MCF 10A (cell line): ENCODE results near the gene CCDC24. TPM values are rescaled to one million over a fixed set of nuclear protein-coding genes. Genes with fewer than 3 reads are reported as not detected.
A peak's percentile ranks its signal among the peaks of the same experiment; 100 is the strongest.

ENCODE experiments used
- BruUV-seq: library from RNA; stranded (reverse); fragments of 400-500 nt; replicated peaks from 2 replicates; lab custom pipeline; 2021; lab: Mats Ljungman, UMichigan
- CTCF ChIA-PET: fragments of 300-600 bp; sonication (Branson Sonifier 250); formaldehyde crosslinking; extraction: SDS; loops from one replicate; lab custom pipeline; 2021; ENCODE audit warnings: antibody characterized with exemption, inconsistent platforms; lab: Yijun Ruan, JAX
- POLR2A ChIA-PET: fragments of 300-600, 350-650 bp; sonication (Branson Sonifier 250); formaldehyde crosslinking; extraction: SDS; loops from one replicate; lab custom pipeline; 2020; ENCODE audit warnings: antibody characterized with exemption, inconsistent platforms; lab: Yijun Ruan, JAX
- DNase-seq: peaks from one replicate; pipeline ENCODE4 v3.0.0-alpha.2; 2018; ENCODE audit not compliant: unreplicated experiment
- H3K27ac Mint-ChIP-seq: one replicate; pipeline ENCODE4 v1.8.0; 2022; ENCODE audit warnings: mild to moderate bottlenecking, low read depth, mixed read lengths; ENCODE audit not compliant: unreplicated experiment
- H3K27me3 Mint-ChIP-seq: one replicate; pipeline ENCODE4 v1.8.0; 2022; ENCODE audit warnings: mixed read lengths; ENCODE audit not compliant: insufficient read depth, unreplicated experiment
- H3K36me3 Mint-ChIP-seq: one replicate; pipeline ENCODE4 v1.8.0; 2022; ENCODE audit warnings: mild to moderate bottlenecking, moderate library complexity, mixed read lengths; ENCODE audit not compliant: insufficient read depth, unreplicated experiment
- H3K4me1 Mint-ChIP-seq: one replicate; pipeline ENCODE4 v1.8.0; 2022; ENCODE audit warnings: mixed read lengths; ENCODE audit not compliant: insufficient read depth, unreplicated experiment
- H3K4me3 Mint-ChIP-seq: one replicate; pipeline ENCODE4 v1.8.0; 2022; ENCODE audit warnings: mild to moderate bottlenecking, moderate library complexity, mixed read lengths; ENCODE audit not compliant: unreplicated experiment
- H3K9me3 Mint-ChIP-seq: one replicate; pipeline ENCODE4 v1.8.0; 2022; ENCODE audit warnings: mixed read lengths; ENCODE audit not compliant: unreplicated experiment
- CTCF ChIP-seq: fragments of 200-600 bp; IDR thresholded peaks from one replicate; pipeline ENCODE4 v1.8.0; 2022; ENCODE audit warnings: antibody characterized with exemption, mild to moderate bottlenecking; ENCODE audit not compliant: unreplicated experiment
- intact Hi-C: fragments of 100-400 bp; cut with micrococcal nuclease; formaldehyde crosslinking; loops from 2 replicates; pipeline ENCODE4 v1.14.1; 2022
- total RNA-seq: library from RNA; stranded (reverse); gene quantifications from 2 replicates; pipeline ENCODE4 v1.2.3, GENCODE V29; 2022

The CCDC24 gene
- total RNA-seq, 1 experiment from 2014 or later, result 4.8 TPM

GRCh38 chr1:43970502-43970901, 20.9 kb upstream of the CCDC24 start:
- ChIA-PET POLR2A (interaction anchor here (0.6 to 3.9 kb wide), 5 partner anchors 9 to 321 kb away, joined by 3 to 28 read pairs (median 5); partner anchors contain the start of genes IPO13, KDM4A and ST3GAL3), CTCF (interaction anchor here (0.8 to 1.9 kb wide), 6 partner anchors 22 to 66 kb away, joined by 3 to 8 read pairs (median 4); partner anchors contain the start of gene IPO13)
- Mint-ChIP-seq H3K27ac (peak overlapping the region; percentile 74), H3K9me3 (no peaks in the 10 kb centered on the region), H3K36me3 (peaks cover 12% of the 10 kb centered on the region), H3K27me3 (no peaks in the 10 kb centered on the region), H3K4me1 (peaks cover 10% of the 10 kb centered on the region), H3K4me3 (peak overlapping the region; percentile 98)
- intact Hi-C loops, result no loop called here
- no TSS peak for BruUV-seq
- no peak for TF ChIP-seq CTCF
- DNase-seq, result no peak

- TF ChIP-seq CTCF, result no peak
- ChIA-PET CTCF (interaction anchor here (0.9 to 2.6 kb wide), 6 partner anchors 23 to 207 kb away, joined by 3 to 8 read pairs (median 5); partner anchors contain the start of gene IPO13), POLR2A (interaction anchor here (0.6 to 3.9 kb wide), 5 partner anchors 9 to 321 kb away, joined by 3 to 28 read pairs (median 5); partner anchors contain the start of genes IPO13, KDM4A and ST3GAL3)
- Mint-ChIP-seq H3K27me3 (no peaks in the 10 kb centered on the region), H3K27ac (no peak overlapping the region), H3K36me3 (peaks cover 12% of the 10 kb centered on the region), H3K9me3 (no peaks in the 10 kb centered on the region), H3K4me3 (peak overlapping the region; percentile 98), H3K4me1 (peaks cover 10% of the 10 kb centered on the region)
- intact Hi-C loops, result no loop called here
- BruUV-seq, result no TSS peak
- no peak for DNase-seq
These were observed 20.5 kb upstream of the CCDC24 start for GRCh38 chr1:43970911-43971310.

DNA sequence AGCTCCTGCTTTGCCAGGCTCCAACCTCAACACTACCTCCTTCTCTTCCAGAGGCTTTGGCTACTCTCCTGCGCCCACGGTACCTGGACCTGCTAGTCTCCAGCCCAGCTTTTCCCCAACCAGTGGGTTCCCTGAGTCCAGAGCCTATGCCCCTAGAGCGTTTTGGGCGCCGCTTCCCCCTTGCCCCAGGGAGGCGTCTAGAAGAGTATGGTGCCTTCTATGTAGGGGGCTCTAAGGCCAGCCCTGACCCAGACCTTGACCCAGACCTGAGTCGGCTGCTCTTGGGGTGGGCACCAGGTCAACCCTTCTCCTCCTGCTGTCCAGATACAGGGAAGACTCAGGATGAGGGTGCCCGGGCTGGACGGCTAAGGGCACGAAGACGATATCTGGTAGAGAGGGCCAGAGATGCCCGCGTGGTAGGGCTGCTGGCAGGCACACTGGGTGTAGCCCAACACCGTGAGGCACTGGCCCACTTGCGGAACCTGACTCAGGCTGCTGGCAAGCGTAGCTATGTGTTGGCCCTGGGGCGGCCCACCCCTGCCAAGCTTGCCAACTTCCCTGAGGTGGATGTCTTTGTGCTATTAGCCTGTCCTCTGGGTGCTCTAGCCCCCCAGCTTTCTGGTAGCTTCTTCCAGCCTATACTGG, 19.9 kb upstream of the CCDC24 start:
- Mint-ChIP-seq H3K36me3 (peaks cover 16% of the 10 kb centered on the region), H3K27ac (no peak overlapping the region), H3K27me3 (no peaks in the 10 kb centered on the region), H3K4me1 (peaks cover 11% of the 10 kb centered on the region), H3K9me3 (no peaks in the 10 kb centered on the region), H3K4me3 (peak overlapping the region; percentile 98)
- no peak for TF ChIP-seq CTCF
- ChIA-PET CTCF (interaction anchor here (0.9 to 2.6 kb wide), 6 partner anchors 23 to 208 kb away, joined by 3 to 9 read pairs (median 6); no protein-coding TSS in a partner anchor), POLR2A (interaction anchor here (1.0 to 3.9 kb wide), 2 partner anchors 24 to 322 kb away, joined by 4 to 28 read pairs; partner anchors contain the start of genes IPO13 and KDM4A)
- BruUV-seq, result no TSS peak
- no peak for DNase-seq
- intact Hi-C loops, result no loop called here

DNA sequence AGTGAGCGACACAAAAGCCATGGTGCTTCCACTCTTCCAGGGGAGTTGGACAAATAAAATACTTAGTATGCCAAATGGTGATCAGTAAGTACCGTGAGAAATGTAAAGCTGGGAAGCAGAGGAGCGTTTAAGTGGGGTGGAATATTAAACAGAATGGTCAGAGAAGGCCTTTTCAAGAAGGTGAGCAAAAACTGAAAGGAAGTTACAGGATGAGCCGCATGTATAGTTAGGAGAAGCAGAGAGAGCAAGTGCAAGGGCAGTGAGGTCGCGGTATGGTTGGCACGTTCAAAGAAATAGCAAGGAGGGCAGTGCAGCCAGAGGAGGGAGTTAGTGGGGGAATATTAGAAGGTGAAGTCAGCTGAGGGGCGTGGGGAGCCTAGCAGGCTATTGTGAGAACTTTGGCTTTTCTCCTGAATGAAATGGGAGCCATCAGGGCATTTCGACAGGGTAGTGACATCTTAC, 17.4 kb upstream of the CCDC24 start:
- Mint-ChIP-seq H3K9me3 (no peaks in the 10 kb centered on the region), H3K36me3 (peaks cover 29% of the 10 kb centered on the region), H3K4me1 (peaks cover 35% of the 10 kb centered on the region), H3K4me3 (peak overlapping the region; percentile 94), H3K27me3 (no peaks in the 10 kb centered on the region), H3K27ac (peak overlapping the region; percentile 94)
- BruUV-seq, result no TSS peak
- intact Hi-C loops, result no loop called here
- CTCF ChIA-PET, result interaction anchor here (0.6 to 1.2 kb wide), 2 partner anchors 31 to 441 kb away, joined by 3 read pairs; no protein-coding TSS in a partner anchor
- no peak for TF ChIP-seq CTCF
- no peak for DNase-seq
- POLR2A ChIA-PET, result interaction anchor here (0.6 to 3.3 kb wide), 15 partner anchors 10 to 396 kb away, joined by 3 to 30 read pairs (median 4); partner anchors contain the start of genes CCDC24, IPO13, KDM4A and SLC6A9
